ENCODE data around the gene CDK12.
"Not testable (repeated sequence)": the region's sequence is repeated elsewhere in the genome, so short reads cannot be mapped to it uniquely, and the experiment has no call there.

The CDK12 gene

GRCh38 chr17:39461113-39461925, at the start of gene CDK12:
Gene CDK12, plus strand, starts transcription at chr17:39461486. Its CDS starts 586 bp downstream, at chr17:39462072.
- DNase-seq = peak; percentile 98

- DNase-seq = no peak
Measured at GRCh38 chr17:39416141-39416540, 45.1 kb upstream of the CDK12 start.

GRCh38 chr17:39429600-39429999, 31.7 kb upstream of the CDK12 start:
- DNase-seq = no peak

- not testable (repeated sequence) for DNase-seq
Measured at GRCh38 chr17:39439868-39440267, 21.4 kb upstream of the CDK12 start.

GRCh38 chr17:39443326-39443725, 18.0 kb upstream of the CDK12 start:
- no peak for DNase-seq

- no peak for DNase-seq
Measured at GRCh38 chr17:39447561-39447960, 13.7 kb upstream of the CDK12 start.

GRCh38 chr17:39450051-39450450, 11.2 kb upstream of the CDK12 start:
- DNase-seq = no peak

GRCh38 chr17:39450847-39451581, 10.3 kb upstream of the CDK12 start, which contains the start of gene MED1:
Gene MED1, minus strand, starts transcription at chr17:39451263. Its CDS starts 201 bp downstream, at chr17:39451062.
- DNase-seq = peak; percentile 97

GRCh38 chr17:39455919-39456318, 5.4 kb upstream of the CDK12 start:
- DNase-seq = no peak

GRCh38 chr17:39461926-39462569, 762 bp downstream of the CDK12 start:
- no peak for DNase-seq

- DNase-seq = no peak
Measured at GRCh38 chr17:39462631-39463375, 1.5 kb downstream of the CDK12 start.

GRCh38 chr17:39464639-39465181, 3.4 kb downstream of the CDK12 start:
- DNase-seq = not testable (repeated sequence)

- DNase-seq = not testable (repeated sequence)
Measured at GRCh38 chr17:39468610-39469009, 7.3 kb downstream of the CDK12 start.

- DNase-seq = no peak
Measured at GRCh38 chr17:39473310-39473709, 12.0 kb downstream of the CDK12 start.

GRCh38 chr17:39479631-39480030, 18.3 kb downstream of the CDK12 start:
- not testable (repeated sequence) for DNase-seq

GRCh38 chr17:39483506-39483905, 22.2 kb downstream of the CDK12 start:
- no peak for DNase-seq

- DNase-seq = no peak
Measured at GRCh38 chr17:39484178-39484577, 22.9 kb downstream of the CDK12 start.

- no peak for DNase-seq
Measured at GRCh38 chr17:39485555-39485954, 24.3 kb downstream of the CDK12 start.

GRCh38 chr17:39486242-39486641, 25.0 kb downstream of the CDK12 start:
- DNase-seq = no peak

GRCh38 chr17:39487490-39487889, 26.2 kb downstream of the CDK12 start:
- DNase-seq = not testable (repeated sequence)

- no peak for DNase-seq
Measured at GRCh38 chr17:39487946-39488345, 26.7 kb downstream of the CDK12 start.

- not testable (repeated sequence) for DNase-seq
Measured at GRCh38 chr17:39496921-39497320, 35.6 kb downstream of the CDK12 start.

Measured in CD4-positive, alpha-beta T cell treated with Interleukin-12 subunit alpha and Interleukin-12 subunit beta, for 1 hour (primary cell).